Activated CD8-positive, alpha-beta T cell treated with anti-CD3 and anti-CD28 coated beads for 36 hours (primary cell): Measurements from ENCODE around the gene PIEZO1. TPM values are rescaled to one million over a fixed set of nuclear protein-coding genes. Genes with fewer than 3 reads are reported as not detected.

Source experiments
- ATAC-seq: fragments of 200-7000 bp; cut with Tn5 transposase; one replicate; pipeline ENCODE4 v1.10.0; 2021; ENCODE audit warnings: mild to moderate bottlenecking, moderate library complexity
- CTCF ChIA-PET: fragments of 350-600 bp; sonication (Branson Sonifier 250); formaldehyde crosslinking; loops from one replicate; lab custom pipeline; 2021; ENCODE audit warnings: antibody characterized with exemption; lab: Charles Lee
- POLR2A ChIA-PET: fragments of 350-600 bp; sonication (Branson Sonifier 250); formaldehyde crosslinking; loops from one replicate; lab custom pipeline; 2021; ENCODE audit warnings: antibody characterized with exemption; lab: Charles Lee
- DNase-seq: peaks from one replicate; pipeline ENCODE4 v3.0.0-alpha.2; 2020
- H3K27ac Mint-ChIP-seq: one replicate; pipeline ENCODE4 v1.8.0; 2021; ENCODE audit warnings: mild to moderate bottlenecking, mixed read lengths
- H3K27me3 Mint-ChIP-seq: one replicate; pipeline ENCODE4 v1.8.0; 2021; ENCODE audit warnings: mixed read lengths
- H3K36me3 Mint-ChIP-seq: one replicate; pipeline ENCODE4 v1.8.0; 2021; ENCODE audit warnings: low read depth, mixed read lengths
- H3K4me1 Mint-ChIP-seq: one replicate; pipeline ENCODE4 v1.8.0; 2021; ENCODE audit warnings: low read depth, mixed read lengths
- H3K4me3 Mint-ChIP-seq: one replicate; pipeline ENCODE4 v1.8.0; 2021; ENCODE audit warnings: mild to moderate bottlenecking, moderate library complexity, mixed read lengths
- H3K9me3 Mint-ChIP-seq: one replicate; pipeline ENCODE4 v1.8.0; 2021; ENCODE audit warnings: mixed read lengths
- CTCF ChIP-seq: fragments of 200-600 bp; IDR thresholded peaks from one replicate; pipeline ENCODE4 v1.8.0; 2022; ENCODE audit warnings: antibody characterized with exemption, mild to moderate bottlenecking
- intact Hi-C: fragments of 100-400 bp; cut with micrococcal nuclease; formaldehyde crosslinking; loops from one replicate; pipeline ENCODE4 v1.10.0; 2022
- total RNA-seq, 2 experiments: library from RNA; stranded (reverse); gene quantifications; one replicate each; pipeline ENCODE4 v1.2.3, GENCODE V29; 2021

Gene PIEZO1
- total RNA-seq, 2 experiments from 2014 or later = 87.7 to 91.8 TPM

DNA sequence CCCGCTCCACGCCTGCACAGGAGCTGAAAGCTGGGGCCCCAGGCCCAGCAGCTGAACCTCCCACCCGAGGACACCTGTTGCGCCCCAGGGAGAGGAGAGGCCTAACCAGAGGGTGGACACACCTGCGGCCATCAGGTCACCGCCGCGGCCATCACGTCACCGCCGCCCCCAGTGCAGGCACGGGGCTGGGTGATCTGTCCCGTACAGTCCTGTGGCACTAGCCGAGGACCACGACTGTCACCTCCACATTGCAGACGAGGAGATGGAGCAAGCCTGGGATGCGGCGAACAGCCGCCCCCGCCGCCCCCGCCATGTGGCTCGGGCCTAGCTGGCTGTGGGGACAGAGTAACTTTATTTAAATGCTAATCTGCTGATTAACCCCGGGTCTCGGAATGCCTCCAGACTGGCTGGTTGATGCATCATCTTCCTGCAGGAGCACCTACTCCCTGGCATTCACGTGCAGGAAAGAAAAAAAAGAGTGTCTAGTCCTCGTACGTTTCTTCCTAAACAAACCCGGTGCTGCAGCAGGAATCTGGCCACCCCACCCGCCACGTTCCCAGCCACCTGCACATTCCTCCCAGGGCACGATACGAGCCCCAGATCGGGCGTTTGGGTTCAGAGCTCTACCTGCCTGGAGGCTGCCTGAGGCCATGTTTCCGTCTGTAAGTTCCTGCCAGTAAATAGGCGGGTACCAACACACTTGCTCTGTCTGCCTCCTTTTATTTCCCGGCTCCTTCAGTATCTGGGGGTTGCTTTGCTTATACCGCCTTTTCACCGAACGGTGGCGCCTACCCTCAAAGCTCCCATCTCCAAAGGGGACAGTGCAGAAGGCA lies 29.9 kb downstream of the PIEZO1 start:
- POLR2A ChIA-PET = no interaction called here
- Mint-ChIP-seq H3K9me3 (no peaks in the 10 kb centered on the region), H3K27me3 (no peaks in the 10 kb centered on the region), H3K4me1 (peaks cover 14% of the 10 kb centered on the region), H3K36me3 (peaks cover 5% of the 10 kb centered on the region), H3K4me3 (no peak overlapping the region), H3K27ac (no peak overlapping the region)
- DNase-seq = peak; percentile 35
- TF ChIP-seq CTCF = peak; percentile 17
- CTCF ChIA-PET = interaction anchor here (1.1 to 2.2 kb wide), 7 partner anchors 9 to 44 kb away, joined by 3 to 10 read pairs (median 4); no protein-coding TSS in a partner anchor
- intact Hi-C loops = no loop called here
- ATAC-seq = peak; percentile 72

- intact Hi-C loops = no loop called here
- H3K27me3 Mint-ChIP-seq = no peaks in the 10 kb centered on the region
- ATAC-seq (no peak), DNase-seq (no peak)
- no peaks in the 10 kb centered on the region for H3K9me3 Mint-ChIP-seq
- no peak overlapping the region for H3K27ac Mint-ChIP-seq
- ChIA-PET POLR2A (interaction anchor here (0.9 to 1.2 kb wide), 2 partner anchors 27 to 58 kb away, joined by 3 to 4 read pairs; no protein-coding TSS in a partner anchor), CTCF (interaction anchor here (0.8 to 2.2 kb wide), 5 partner anchors 8 to 18 kb away, joined by 3 to 10 read pairs (median 5); no protein-coding TSS in a partner anchor)
- peaks cover 3% of the 10 kb centered on the region for H3K36me3 Mint-ChIP-seq
- peaks cover 9% of the 10 kb centered on the region for H3K4me1 Mint-ChIP-seq
- TF ChIP-seq CTCF = no peak
- no peak overlapping the region for H3K4me3 Mint-ChIP-seq
Observed at GRCh38 chr16:88754109-88754911, 30.7 kb downstream of the PIEZO1 start.

DNA sequence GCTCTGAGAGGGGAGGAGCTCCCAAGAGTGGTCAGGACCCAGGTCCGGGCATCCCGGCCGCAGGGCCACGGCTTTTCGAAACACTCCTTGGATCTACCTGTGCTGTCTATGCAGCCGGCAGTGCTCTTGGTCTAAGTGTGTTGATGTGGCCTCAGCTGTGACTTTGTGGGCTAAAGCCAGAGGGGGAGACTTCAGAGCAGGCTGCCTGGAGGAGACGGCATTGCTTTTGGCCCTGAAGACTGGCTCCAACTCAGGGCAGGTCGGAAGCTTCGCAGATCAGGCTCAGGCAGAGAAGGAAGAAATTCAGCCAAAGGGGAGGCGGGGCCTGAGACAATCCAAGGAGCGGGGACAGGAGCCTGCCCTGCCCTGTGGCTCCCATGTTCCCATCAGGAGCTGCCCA lies 31.4 kb downstream of the PIEZO1 start:
- H3K27me3 Mint-ChIP-seq = no peaks in the 10 kb centered on the region
- POLR2A ChIA-PET = interaction anchor here (0.5 to 1.2 kb wide), 3 partner anchors 28 to 162 kb away, joined by 3 to 4 read pairs (median 3); no protein-coding TSS in a partner anchor
- intact Hi-C loops = no loop called here
- no peak for ATAC-seq
- no peak for TF ChIP-seq CTCF
- no peak for DNase-seq
- peaks cover 3% of the 10 kb centered on the region for H3K36me3 Mint-ChIP-seq
- H3K9me3 Mint-ChIP-seq = no peaks in the 10 kb centered on the region
- H3K4me1 Mint-ChIP-seq = peaks cover 3% of the 10 kb centered on the region
- H3K27ac Mint-ChIP-seq = peak overlapping the region; percentile 68
- CTCF ChIA-PET = interaction anchor here (0.8 to 2.2 kb wide), 4 partner anchors 9 to 17 kb away, joined by 3 to 10 read pairs (median 6); no protein-coding TSS in a partner anchor
- no peak overlapping the region for H3K4me3 Mint-ChIP-seq

DNA sequence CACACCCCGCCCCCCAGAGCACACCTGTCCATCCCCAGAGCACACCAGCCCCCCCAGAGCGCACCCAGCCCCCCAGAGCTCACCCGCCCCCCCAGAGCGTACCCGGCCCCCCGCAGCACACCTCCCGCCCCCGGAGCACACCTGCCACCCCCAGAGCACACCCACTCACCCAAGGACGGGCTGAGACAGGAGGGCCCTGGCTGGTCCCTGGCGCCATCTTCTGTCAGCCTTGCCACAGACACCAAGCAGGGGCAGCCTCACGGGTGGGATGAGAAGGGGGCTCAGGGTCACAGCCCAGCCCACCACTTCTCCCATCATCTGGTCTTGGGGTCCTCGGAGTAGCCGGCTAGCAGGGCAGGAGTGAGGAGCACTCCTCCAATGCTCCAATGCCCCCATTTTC lies 31.8 kb downstream of the PIEZO1 start:
- DNase-seq (no peak), ATAC-seq (no peak)
- ChIA-PET CTCF (interaction anchor here (0.8 to 2.2 kb wide), 3 partner anchors 9 to 17 kb away, joined by 3 to 10 read pairs (median 5); no protein-coding TSS in a partner anchor), POLR2A (interaction anchor here (0.5 to 1.2 kb wide), 2 partner anchors 59 to 162 kb away, joined by 3 read pairs; no protein-coding TSS in a partner anchor)
- H3K4me3 Mint-ChIP-seq = no peak overlapping the region
- TF ChIP-seq CTCF = no peak
- peaks cover 3% of the 10 kb centered on the region for H3K36me3 Mint-ChIP-seq
- no peaks in the 10 kb centered on the region for H3K9me3 Mint-ChIP-seq
- H3K27me3 Mint-ChIP-seq = no peaks in the 10 kb centered on the region
- H3K27ac Mint-ChIP-seq = no peak overlapping the region
- H3K4me1 Mint-ChIP-seq = peaks cover 3% of the 10 kb centered on the region
- intact Hi-C loops = no loop called here
